GM19372 (cell line): ENCODE results near the gene MYOCD.

ENCODE experiments used
- ATAC-seq: cut with Tn5 transposase; IDR thresholded peaks from one replicate; pipeline ENCODE4 v1.9.1; 2021; ENCODE audit warnings: mild to moderate bottlenecking, low read depth, moderate library complexity; ENCODE audit not compliant: unreplicated experiment

Gene MYOCD

DNA sequence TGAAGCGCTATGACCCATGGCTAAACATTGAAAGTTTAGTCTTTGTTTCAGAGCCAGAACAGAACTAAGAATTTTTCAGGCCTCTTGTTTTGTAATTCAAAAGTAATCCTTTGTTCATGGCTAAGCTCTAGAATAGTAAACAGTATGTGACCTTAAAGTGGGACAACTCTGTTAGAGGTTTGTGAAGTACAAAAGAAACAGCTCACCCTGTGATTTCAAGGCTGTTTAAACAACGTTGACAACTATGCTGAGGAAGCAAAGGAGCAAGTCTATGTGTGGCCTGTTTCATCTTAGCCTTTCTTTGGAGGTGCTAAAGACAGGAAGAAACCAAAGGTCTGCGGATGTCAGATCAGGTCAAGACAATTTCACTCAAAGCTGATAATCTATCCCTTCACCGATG is 40.4 kb downstream of the MYOCD start:
- no peak for ATAC-seq

- no peak for ATAC-seq
Measured at GRCh38 chr17:12709063-12709462, 43.4 kb downstream of the MYOCD start.

GRCh38 chr17:12712415-12712814 is 46.7 kb downstream of the MYOCD start:
- no peak for ATAC-seq

- ATAC-seq, result no peak
Measured at GRCh38 chr17:12712941-12713340, 47.3 kb downstream of the MYOCD start.

- ATAC-seq, result no peak
Measured at GRCh38 chr17:12719948-12720347, 54.3 kb downstream of the MYOCD start.

- ATAC-seq, result no peak
Measured at GRCh38 chr17:12721581-12721980, 55.9 kb downstream of the MYOCD start.

- no peak for ATAC-seq
Measured at GRCh38 chr17:12722282-12722681, 56.6 kb downstream of the MYOCD start.

- no peak for ATAC-seq
Measured at GRCh38 chr17:12726131-12726530, 60.4 kb downstream of the MYOCD start.

DNA sequence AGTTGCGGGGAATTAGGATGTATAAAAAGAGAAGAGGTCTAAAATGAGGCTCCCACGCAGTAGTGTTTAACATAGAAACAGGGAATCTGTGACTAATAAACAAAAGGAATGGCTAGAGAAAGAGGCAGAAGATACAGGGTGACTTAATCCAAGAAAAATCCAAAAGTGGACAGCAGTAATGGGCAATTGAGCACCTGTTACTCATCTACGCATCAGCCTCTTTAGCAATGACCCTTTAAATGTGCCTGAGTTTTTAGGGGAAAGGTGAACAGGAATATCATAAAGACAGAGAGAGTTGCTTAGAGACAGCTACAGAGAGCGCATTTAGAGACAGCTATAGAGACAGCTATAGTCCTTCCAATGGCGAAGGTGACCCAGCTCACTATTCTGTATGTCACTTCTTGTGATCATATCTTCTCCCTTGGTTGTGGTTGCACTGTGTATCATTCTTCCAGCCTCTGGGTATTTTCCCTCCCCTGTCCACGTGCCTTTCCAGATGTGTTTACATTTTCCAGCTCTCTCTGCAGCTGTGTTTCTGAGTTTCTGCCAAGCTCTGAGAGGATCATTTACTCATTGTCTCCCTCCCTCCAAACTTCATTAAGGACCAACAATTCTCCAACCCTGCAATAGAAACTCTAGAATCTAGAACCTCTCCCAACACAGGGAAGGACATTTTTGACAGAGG is 61.5 kb downstream of the MYOCD start:
- no peak for ATAC-seq

GRCh38 chr17:12727881-12728280 is 62.2 kb downstream of the MYOCD start:
- ATAC-seq, result no peak

DNA sequence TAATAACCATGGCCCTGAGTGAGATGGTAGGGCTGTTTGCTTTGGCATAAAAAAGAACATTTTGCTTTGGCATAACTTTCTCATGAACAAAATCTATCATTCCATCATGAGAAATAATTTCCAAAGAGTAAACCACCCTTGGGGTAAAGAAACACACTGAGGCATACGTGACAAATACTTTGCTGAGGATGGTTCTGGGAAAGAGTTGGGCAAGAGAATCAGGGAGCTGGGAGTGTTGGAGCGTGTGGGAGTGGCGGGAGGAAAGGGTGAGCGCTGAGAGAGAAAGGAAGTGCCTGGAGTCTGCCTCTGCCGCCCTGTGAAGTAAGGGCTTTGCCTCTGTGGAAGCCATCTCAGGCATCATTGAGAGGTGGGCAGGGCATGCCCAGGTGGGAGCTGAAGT is 63.4 kb downstream of the MYOCD start:
- no peak for ATAC-seq

DNA sequence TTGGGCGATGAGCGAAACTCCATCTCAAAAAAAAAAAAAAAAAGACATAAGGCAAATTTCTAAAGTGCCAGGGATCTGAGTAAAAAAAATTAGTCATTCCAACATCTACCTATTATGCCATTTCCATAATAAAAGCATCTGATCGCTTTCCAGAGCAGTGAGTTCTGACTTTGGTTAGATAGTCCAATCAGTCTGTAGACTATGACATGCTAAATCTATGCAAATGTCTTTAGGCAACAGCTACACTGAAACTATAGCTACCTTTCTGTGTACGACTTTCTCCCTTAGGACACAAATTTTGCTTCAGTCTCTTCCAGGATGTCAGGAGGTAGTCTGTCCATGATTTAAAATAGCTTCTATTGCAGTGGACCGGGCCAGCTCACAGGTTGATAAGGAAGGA is 64.7 kb downstream of the MYOCD start:
- no peak for ATAC-seq

DNA sequence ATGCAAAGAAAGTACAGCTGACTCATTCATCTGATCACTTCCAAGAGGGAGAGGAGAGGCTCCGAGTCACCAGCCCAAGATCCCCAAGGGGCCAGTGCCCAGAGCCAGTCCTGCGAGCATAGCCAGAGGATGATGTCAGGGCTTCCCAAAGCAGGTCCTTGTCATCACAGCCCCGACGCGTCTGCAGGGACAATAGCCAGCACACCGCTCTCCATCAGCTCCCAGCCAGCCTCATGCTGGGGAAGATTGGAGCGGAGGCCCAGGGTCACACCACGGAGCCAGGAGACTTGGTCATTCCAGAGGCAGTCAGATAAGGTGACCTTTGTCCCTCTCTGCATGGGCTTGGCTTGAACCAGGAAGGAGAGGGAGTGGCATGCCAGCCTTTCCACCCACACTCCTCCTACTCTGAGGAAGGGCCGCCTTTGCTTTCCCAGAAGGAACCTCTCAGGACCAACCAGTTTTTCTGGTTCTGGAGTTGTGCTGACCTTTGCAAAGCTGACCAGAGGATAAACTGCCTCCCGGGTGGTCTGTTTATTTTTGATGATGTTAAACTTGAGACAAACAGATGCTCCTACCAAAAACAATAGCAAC is 65.3 kb downstream of the MYOCD start:
- ATAC-seq, result no peak

DNA sequence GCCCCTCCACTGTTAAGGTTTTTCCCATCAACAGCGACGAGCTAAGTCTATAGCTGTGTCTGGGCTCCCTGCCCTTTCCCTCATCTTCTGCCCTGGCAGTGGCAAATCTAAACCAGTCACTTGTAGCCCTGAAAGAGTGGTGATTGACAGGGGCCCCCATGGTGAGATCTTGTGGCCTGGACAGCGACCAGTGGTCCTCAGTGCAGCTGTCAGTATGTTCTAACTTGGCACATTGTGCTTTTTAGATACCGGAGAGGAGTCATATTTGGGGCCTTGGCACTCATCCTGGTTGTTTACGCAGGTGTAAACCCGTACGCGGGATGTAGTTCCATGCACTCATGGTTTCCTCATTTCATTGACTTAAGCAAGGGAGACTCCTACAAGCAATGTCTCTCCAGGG is 66.1 kb downstream of the MYOCD start:
- ATAC-seq, result no peak

GRCh38 chr17:12732366-12732765 is 66.7 kb downstream of the MYOCD start:
- ATAC-seq, result no peak

- ATAC-seq, result no peak
Measured at GRCh38 chr17:12734926-12735325, 69.2 kb downstream of the MYOCD start.

- ATAC-seq, result no peak
Measured at GRCh38 chr17:12735517-12735916, 69.8 kb downstream of the MYOCD start.

DNA sequence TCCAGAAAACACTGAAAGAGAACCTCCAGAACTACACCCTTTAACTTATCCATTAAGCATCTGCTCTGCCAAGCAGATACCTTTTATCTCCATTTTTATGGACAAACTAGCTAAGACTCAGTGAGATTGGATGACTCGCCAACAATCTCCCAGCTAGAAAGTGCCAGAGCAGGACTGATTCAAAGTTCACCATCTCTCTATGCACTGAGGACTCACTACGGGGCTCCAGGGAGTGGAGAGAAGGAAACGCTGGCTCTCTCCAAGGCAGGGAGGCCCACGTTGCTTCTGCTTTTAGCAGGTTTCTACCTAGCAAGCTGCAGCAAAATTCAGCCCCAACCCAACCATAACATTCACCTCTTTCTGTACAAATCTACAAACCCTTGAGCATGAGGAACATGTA is 70.8 kb downstream of the MYOCD start:
- ATAC-seq, result no peak

DNA sequence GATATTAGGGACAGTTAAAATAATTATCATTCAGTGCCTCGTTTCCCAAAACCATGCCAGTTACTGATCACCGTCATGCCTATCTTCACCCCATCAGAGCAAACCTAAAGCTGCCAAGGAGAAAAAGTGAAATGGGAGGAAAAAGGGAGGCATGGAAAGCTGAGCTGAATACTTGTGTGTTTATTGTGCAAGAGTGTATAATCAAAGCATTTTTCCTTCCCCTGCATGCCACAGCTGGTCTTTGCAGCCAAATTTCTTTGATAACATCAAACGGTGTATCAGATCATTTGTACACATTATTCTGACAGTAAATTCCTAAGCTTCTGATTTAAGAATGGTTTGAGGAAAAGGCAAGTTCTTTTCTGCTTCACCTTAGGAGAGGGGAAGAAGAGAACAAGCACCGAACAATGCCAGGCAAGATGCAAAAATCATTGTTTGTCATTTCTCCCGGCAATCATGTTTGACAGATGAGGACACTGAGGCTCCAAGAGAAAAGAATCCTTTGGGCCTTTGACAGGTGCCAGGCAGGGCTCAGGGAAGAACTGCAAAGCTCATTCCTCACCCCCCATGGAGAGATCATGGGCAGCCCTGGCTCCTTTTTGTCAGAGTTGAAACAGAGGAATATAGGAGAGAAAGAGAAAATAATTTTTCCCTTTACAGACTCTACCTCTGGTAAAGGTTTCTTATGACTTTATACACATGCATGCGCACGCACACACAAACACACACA is 72.2 kb downstream of the MYOCD start:
- no peak for ATAC-seq

DNA sequence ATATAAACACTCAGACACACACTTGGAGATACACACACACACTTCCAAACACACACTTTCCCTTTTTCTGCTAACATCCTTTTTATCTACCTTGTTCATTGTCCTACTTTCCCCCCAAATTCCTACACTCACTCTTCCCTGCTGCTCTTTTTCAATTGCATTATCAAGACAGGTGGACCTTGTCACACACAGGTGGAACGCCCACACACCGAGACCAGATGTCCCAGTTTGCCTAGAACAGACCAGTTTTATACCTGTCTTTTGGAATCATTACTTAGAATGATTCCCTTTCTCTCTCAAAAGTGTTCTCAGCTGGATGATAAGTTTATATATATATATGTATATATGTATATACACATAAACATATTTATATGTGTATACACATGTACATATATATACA is 72.9 kb downstream of the MYOCD start:
- ATAC-seq, result no peak

- no peak for ATAC-seq
Measured at GRCh38 chr17:12739500-12739899, 73.8 kb downstream of the MYOCD start.

- no peak for ATAC-seq
Measured at GRCh38 chr17:12743046-12743445, 77.4 kb downstream of the MYOCD start.
